H1 (cell line): Measurements from ENCODE around the gene OTX2. TPM values are rescaled to one million over a fixed set of nuclear protein-coding genes. Genes with fewer than 3 reads are reported as not detected.

Experiments used
- CTCF ChIA-PET: fragments of 300-600 bp; sonication (Branson Sonifier 250); formaldehyde crosslinking; loops from one replicate; lab custom pipeline; 2021; ENCODE audit not compliant: partially characterized antibody; lab: Charles Lee
- POLR2A ChIA-PET: fragments of 300-600 bp; sonication (Branson Sonifier 250); formaldehyde crosslinking; loops from one replicate; lab custom pipeline; 2021; ENCODE audit warnings: inconsistent platforms; ENCODE audit not compliant: partially characterized antibody; lab: Charles Lee
- DNase-seq, 2 experiments: peaks; one replicate each; pipeline versions ENCODE4 v3.0.0 to v3.0.0-alpha.2; 2010 to 2022; ENCODE audit warnings: low spot score in 2 of 2, low read depth in 1 of 2, mixed read lengths in 1 of 2
- FAIRE-seq: peaks from 2 replicates; lab custom pipeline; 2011; peaks lifted over from hg19 to GRCh38; lab: Jason Lieb, UNC
- H2AFZ ChIP-seq: 2 replicates; pipeline ENCODE4 v1.8.1; 2012; ENCODE audit warnings: low read length, inconsistent platforms
- H2AK5ac ChIP-seq: 2 replicates; pipeline ENCODE4 v1.6.1; 2013; ENCODE audit warnings: low read depth, low read length
- H2BK120ac ChIP-seq: replicated peaks from 2 replicates; pipeline ENCODE3; 2013; ENCODE audit warnings: low read depth, low read length, inconsistent platforms
- H2BK12ac ChIP-seq: 2 replicates; pipeline ENCODE4 v1.6.1; 2013; ENCODE audit warnings: low read depth, low read length
- H2BK15ac ChIP-seq: 2 replicates; pipeline ENCODE4 v1.6.1; 2013; ENCODE audit warnings: low read length
- H2BK20ac ChIP-seq: 2 replicates; pipeline ENCODE4 v1.6.1; 2013; ENCODE audit warnings: low read length
- H2BK5ac ChIP-seq: 2 replicates; pipeline ENCODE4 v1.6.1; 2013; ENCODE audit warnings: low read depth, low read length
- H3K14ac ChIP-seq: 2 replicates; pipeline ENCODE4 v1.6.1; 2013; ENCODE audit warnings: inconsistent platforms; ENCODE audit not compliant: insufficient read length
- H3K18ac ChIP-seq: 2 replicates; pipeline ENCODE4 v1.6.1; 2013; ENCODE audit warnings: low read length; ENCODE audit errors: extremely low read depth
- H3K23ac ChIP-seq: 2 replicates; pipeline ENCODE4 v1.6.1; 2013; ENCODE audit warnings: inconsistent platforms; ENCODE audit not compliant: insufficient read length
- H3K23me2 ChIP-seq: 2 replicates; pipeline ENCODE4 v1.6.1; 2013; ENCODE audit warnings: low read depth, low read length
- H3K27ac ChIP-seq: 2 replicates; pipeline ENCODE4 v1.6.1; 2011; ENCODE audit warnings: low read depth, low read length, inconsistent platforms
- H3K27me3 ChIP-seq, 4 experiments: replicated peaks in 1 of 4; 1 replicate in 1 of 4; 2 replicates in 3 of 4; pipeline versions ENCODE4 v1.6.1 to v1.8.1; 2011 to 2013; ENCODE audit warnings: low read length in 3 of 4, mild to moderate bottlenecking in 3 of 4, inconsistent platforms in 2 of 4, mixed read lengths in 2 of 4, moderate library complexity in 1 of 4; ENCODE audit not compliant: control insufficient read depth in 3 of 4, insufficient read depth in 3 of 4; ENCODE audit errors: extremely low read depth in 1 of 4
- H3K36me3 ChIP-seq, 4 experiments: 2 replicates each; pipeline versions ENCODE4 v1.6.1 to v1.8.1; 2011 to 2013; ENCODE audit warnings: mild to moderate bottlenecking in 4 of 4, low read length in 3 of 4, moderate library complexity in 2 of 4, control low read depth in 1 of 4, inconsistent platforms in 1 of 4; ENCODE audit not compliant: insufficient read depth in 4 of 4, control insufficient read depth in 2 of 4
- H3K4ac ChIP-seq: replicated peaks from 2 replicates; pipeline ENCODE3; 2013; ENCODE audit warnings: low read length, low read depth, mixed read lengths, inconsistent platforms; ENCODE audit not compliant: insufficient read length
- H3K4me1 ChIP-seq, 4 experiments: replicated peaks in 1 of 4; 1 replicate in 1 of 4; 2 replicates in 3 of 4; pipeline versions ENCODE4 v1.6.1 to v1.8.1; 2011 to 2013; ENCODE audit warnings: low read length in 3 of 4, inconsistent platforms in 2 of 4, mixed read lengths in 1 of 4; ENCODE audit not compliant: insufficient read depth in 4 of 4, control insufficient read depth in 3 of 4
- H3K4me2 ChIP-seq, 2 experiments: 2 replicates each; pipeline versions ENCODE4 v1.6.1 to v1.8.1; 2011 to 2013; ENCODE audit warnings: low read depth in 2 of 2, low read length in 2 of 2, control low read depth in 1 of 2, inconsistent platforms in 1 of 2, mild to moderate bottlenecking in 1 of 2; ENCODE audit not compliant: insufficient read depth in 1 of 2
- H3K4me3 ChIP-seq, 4 experiments: fragments of 200-600, 300-600 bp in 1 of 4; sonication (generic), shearing (Covaris generic), sonication (Bioruptor Twin) in 1 of 4; 2 replicates each; pipeline versions ENCODE4 v1.5.1 to v1.8.1; 2011 to 2016; ENCODE audit warnings: low read length in 4 of 4, low read depth in 3 of 4, control low read depth in 2 of 4, inconsistent platforms in 2 of 4, mild to moderate bottlenecking in 2 of 4, mixed read lengths in 1 of 4, moderate library complexity in 1 of 4; ENCODE audit not compliant: insufficient read depth in 2 of 4; ENCODE audit errors: extremely low read depth in 1 of 4
- H3K56ac ChIP-seq: replicated peaks from 2 replicates; pipeline ENCODE3; 2013; ENCODE audit warnings: low read depth, mild to moderate bottlenecking, mixed read lengths, low read length, inconsistent platforms; ENCODE audit not compliant: insufficient read length
- H3K79me1 ChIP-seq: 2 replicates; pipeline ENCODE4 v1.6.1; 2013; ENCODE audit warnings: low read depth, low read length, control low read depth
- H3K79me2 ChIP-seq, 2 experiments: 2 replicates each; pipeline versions ENCODE4 v1.6.1 to v1.8.1; 2012 to 2013; ENCODE audit warnings: low read length in 2 of 2, mild to moderate bottlenecking in 2 of 2, inconsistent platforms in 1 of 2; ENCODE audit not compliant: insufficient read depth in 2 of 2, control insufficient read depth in 1 of 2
- H3K9ac ChIP-seq, 4 experiments: replicated peaks in 1 of 4; 1 replicate in 1 of 4; 2 replicates in 3 of 4; pipeline versions ENCODE4 v1.6.1 to v1.8.1; 2011 to 2013; ENCODE audit warnings: low read depth in 3 of 4, low read length in 3 of 4, control low read depth in 2 of 4, mild to moderate bottlenecking in 2 of 4, moderate library complexity in 2 of 4, inconsistent platforms in 1 of 4; ENCODE audit errors: extremely low read depth in 1 of 4
- H3K9me3 ChIP-seq, 2 experiments: 2 replicates each; pipeline versions ENCODE4 v1.6.1 to v1.8.1; 2012 to 2013; ENCODE audit warnings: mild to moderate bottlenecking in 2 of 2, moderate library complexity in 2 of 2, control low read depth in 1 of 2, inconsistent platforms in 1 of 2, low read depth in 1 of 2, low read length in 1 of 2, mixed read lengths in 1 of 2; ENCODE audit not compliant: insufficient read depth in 2 of 2
- H4K20me1 ChIP-seq, 2 experiments: replicated peaks in 1 of 2; 2 replicates each; pipeline versions ENCODE3 to v1.8.1; 2011 to 2013; ENCODE audit warnings: inconsistent platforms in 2 of 2, low read length in 2 of 2, mild to moderate bottlenecking in 1 of 2; ENCODE audit not compliant: insufficient read depth in 2 of 2, control insufficient read depth in 1 of 2
- H4K5ac ChIP-seq: 2 replicates; pipeline ENCODE4 v1.6.1; 2013; ENCODE audit warnings: low read length, low read depth, mixed read lengths, inconsistent platforms; ENCODE audit not compliant: insufficient read length
- H4K8ac ChIP-seq: 2 replicates; pipeline ENCODE4 v1.8.0; 2013; ENCODE audit warnings: mild to moderate bottlenecking, moderate library complexity, low read length, inconsistent platforms; ENCODE audit not compliant: insufficient read depth; ENCODE audit errors: extremely low read depth
- H4K91ac ChIP-seq: replicated peaks from 2 replicates; pipeline ENCODE3; 2013; ENCODE audit warnings: low read length, mixed read lengths, inconsistent platforms; ENCODE audit not compliant: insufficient read length
- CEBPB ChIP-seq: IDR thresholded peaks from 2 replicates; pipeline ENCODE4 v1.6.1; 2012; ENCODE audit warnings: low read depth, low read length
- CREB1 ChIP-seq: IDR thresholded peaks from 2 replicates; pipeline ENCODE4 v1.6.1; 2012; ENCODE audit warnings: inconsistent platforms
- EP300 ChIP-seq, 2 experiments: IDR thresholded peaks; 1 replicate in 1 of 2; 2 replicates in 1 of 2; pipeline ENCODE4 v1.6.1; 2011 to 2012; ENCODE audit warnings: low read depth in 2 of 2, low read length in 2 of 2, mild to moderate bottlenecking in 2 of 2, borderline replicate concordance in 1 of 2, inconsistent platforms in 1 of 2, moderate library complexity in 1 of 2
- HDAC6 ChIP-seq: IDR thresholded peaks from one replicate; pipeline ENCODE4 v1.7.1; 2012; ENCODE audit warnings: low read depth, mild to moderate bottlenecking, inconsistent platforms, low read length, moderate library complexity
- JUN ChIP-seq: IDR thresholded peaks from 2 replicates; pipeline ENCODE4 v1.6.1; 2011; ENCODE audit warnings: low read depth, mild to moderate bottlenecking, improper control_type of control experiment, low read length
- KDM5A ChIP-seq: fragments of 200-600 bp; IDR thresholded peaks from 2 replicates; pipeline ENCODE4 v1.7.1; 2012; ENCODE audit warnings: mild to moderate bottlenecking, low read length, inconsistent platforms, mixed read lengths
- POLR2A ChIP-seq, 2 experiments: IDR thresholded peaks; 1 replicate in 1 of 2; 2 replicates in 1 of 2; pipeline ENCODE4 v1.6.1; 2011; ENCODE audit warnings: low read depth in 2 of 2, low read length in 2 of 2, mild to moderate bottlenecking in 2 of 2; ENCODE audit errors: control extremely low read depth in 1 of 2
- RFX5 ChIP-seq: IDR thresholded peaks from 2 replicates; pipeline ENCODE4 v1.6.1; 2011; ENCODE audit warnings: low read depth, low read length, improper control_type of control experiment, borderline replicate concordance
- SP2 ChIP-seq: IDR thresholded peaks from 2 replicates; pipeline ENCODE4 v1.6.1; 2012; ENCODE audit warnings: mild to moderate bottlenecking, low read length, inconsistent platforms
- TAF7 ChIP-seq: optimal IDR thresholded peaks from 2 replicates; pipeline ENCODE3; 2011; ENCODE audit warnings: low read depth, mild to moderate bottlenecking, inconsistent platforms, low read length, moderate library complexity, borderline replicate concordance
- TEAD4 ChIP-seq: IDR thresholded peaks from 2 replicates; pipeline ENCODE4 v1.6.1; 2012; ENCODE audit warnings: low read depth, low read length, inconsistent platforms, mixed read lengths
- WGBS, 2 experiments: shearing (Covaris generic) in 1 of 2; methylation state at CpG; one replicate each; pipeline versions ENCODE4 v1.1.6 to v1.1.7; 2013 to 2015; ENCODE audit warnings: low lambda C conversion rate in 2 of 2, mixed read lengths in 2 of 2, inconsistent platforms in 1 of 2, low coverage in 1 of 2, missing lambda C conversion rate in 1 of 2; ENCODE audit not compliant: insufficient replicate concordance in 2 of 2, insufficient coverage in 1 of 2, insufficient read length in 1 of 2; ENCODE audit errors: extremely low coverage in 1 of 2, missing lambda C conversion rate in 1 of 2; 5-methylcytosine and 5-hydroxymethylcytosine counted together
- polyA plus RNA-seq, 7 experiments: library from polyadenylated mRNA; depleted of rRNA in 3 of 7; stranded (reverse) in 5 of 7; unstranded in 2 of 7; fragments of >200 nt in 5 of 7; fragments of 200-250 nt in 2 of 7; gene quantifications; 1 replicate in 5 of 7; 2 replicates in 1 of 7; 4 replicates in 1 of 7; pipeline versions ENCODE4 v1.2.1 to v1.2.3, GENCODE V29; 2011 to 2013; ENCODE audit warnings: missing spikeins in 2 of 7, mixed read lengths in 2 of 7
- total RNA-seq: library from RNA; stranded (reverse); fragmentation: NEBNext Ultra II Directional; extraction: Animal tissue kit (Norgen Biotek cat#: 25700); gene quantifications from 2 replicates; pipeline ENCODE4 v1.2.1, GENCODE V29; 2021

The OTX2 gene
- total and polyA plus RNA-seq, 2 of the 8 experiments (the other 6 are each of a cell fraction or from before 2014, with no cell fraction given) = 33.9 to 155 TPM

- Histone ChIP-seq H3K4me1 (peaks cover 0 to 10% (median 4%) of the 10 kb centered on the region in 4 experiments; a peak in 5 of 7 replicates), H2BK20ac (no peak overlapping the region), H2BK15ac (no peak overlapping the region), H3K9ac (no peak overlapping the region), H3K4me2 (no peak overlapping the region), H3K36me3 (no peaks in the 10 kb centered on the region), H3K79me1 (no peaks in the 10 kb centered on the region), H3K23me2 (no peaks in the 10 kb centered on the region), H2BK5ac (no peak overlapping the region)
- DNase-seq = no peak
- POLR2A ChIA-PET = no interaction called here
- no peak for FAIRE-seq
- TF ChIP-seq JUN = no peak
- TF ChIP-seq TEAD4 = no peak
- no peak for TF ChIP-seq KDM5A
- no peak for TF ChIP-seq TAF7
- TF ChIP-seq CEBPB = no peak
- no peak for TF ChIP-seq POLR2A (IDR thresholded peaks at IDR 0.05; ENCODE audit: control extremely low read depth in 1 of 2, low read depth in 2 of 2, low read length in 2 of 2)
- TF ChIP-seq CREB1 = no peak
- TF ChIP-seq HDAC6 = no peak
- no peak for TF ChIP-seq EP300 (IDR thresholded peaks at IDR 0.05; ENCODE audit: borderline replicate concordance in 1 of 2, low read depth in 2 of 2, low read length in 2 of 2)
- no peak for TF ChIP-seq RFX5
- TF ChIP-seq SP2 = no peak
- TF ChIP-seq, all 59 proteins: peak for 0
- Histone ChIP-seq H3K4me3 (no peak overlapping the region), H2BK120ac (no peak overlapping the region), H3K14ac (no peak overlapping the region), H3K27me3 (no peaks in the 10 kb centered on the region; a peak in 1 of 7 replicates), H2BK12ac (no peak overlapping the region), H2AFZ (no peak overlapping the region), H3K27ac (no peak overlapping the region), H3K9me3 (no peaks in the 10 kb centered on the region; a peak in 1 of 4 replicates), H3K23ac (no peak overlapping the region), H3K56ac (no peak overlapping the region), H4K8ac (no peak overlapping the region), H3K79me2 (no peaks in the 10 kb centered on the region), H4K91ac (no peak overlapping the region), H2AK5ac (no peak overlapping the region), H3K4ac (no peak overlapping the region), H4K20me1 (no peaks in the 10 kb centered on the region), H3K18ac (no peak overlapping the region), H4K5ac (no peak overlapping the region)
- CTCF ChIA-PET = interaction anchor here (0.6 to 1.2 kb wide), 3 partner anchors 14 to 1448 kb away, joined by 3 to 5 read pairs (median 4); no protein-coding TSS in a partner anchor
- 87% methylated on average over 6 of the region's 6 CpGs; no CpG with 5 or more reads in 1 of the 2 experiments for WGBS, 2 experiments
Observed at GRCh38 chr14:56760164-56760914, 49.9 kb downstream of the OTX2 start.
